Type B pancreatic cell (in vitro differentiated cells): ENCODE results near the gene S100A7. TPM values are rescaled to one million over a fixed set of nuclear protein-coding genes. Genes with fewer than 3 reads are reported as not detected.
A peak's percentile ranks its signal among the peaks of the same experiment; 100 is the strongest.

Experiments
- DNase-seq: peaks from one replicate; pipeline ENCODE4 v3.0.0; 2021; ENCODE audit warnings: mixed read lengths; ENCODE audit not compliant: unreplicated experiment; ENCODE audit errors: extremely low spot score
- H3K27ac Mint-ChIP-seq: 2 replicates; pipeline ENCODE4 v1.8.0; 2021; ENCODE audit warnings: mild to moderate bottlenecking, mixed read lengths
- H3K27me3 Mint-ChIP-seq: 2 replicates; pipeline ENCODE4 v1.8.0; 2021; ENCODE audit warnings: mixed read lengths
- H3K36me3 Mint-ChIP-seq: 2 replicates; pipeline ENCODE4 v1.8.0; 2021; ENCODE audit warnings: mixed read lengths
- H3K4me1 Mint-ChIP-seq: one replicate; pipeline ENCODE4 v1.8.0; 2021; ENCODE audit warnings: mixed read lengths; ENCODE audit not compliant: unreplicated experiment
- H3K4me3 Mint-ChIP-seq: 2 replicates; pipeline ENCODE4 v1.8.0; 2021; ENCODE audit warnings: mild to moderate bottlenecking, mixed read lengths
- H3K9me3 Mint-ChIP-seq: 2 replicates; pipeline ENCODE4 v1.8.0; 2021; ENCODE audit warnings: mixed read lengths
- total RNA-seq: library from RNA; stranded (reverse); gene quantifications from 2 replicates; pipeline ENCODE4 v1.2.1, GENCODE V29; 2021; ENCODE audit warnings: low replicate concordance
- TF ChIP-seq, protein P1 (sequence below): fragments of 200-600 bp; sonication (generic); conservative IDR thresholded peaks from 2 replicates; pipeline ENCODE4 v1.5.0; 2021; ENCODE audit warnings: antibody characterized with exemption, mild to moderate bottlenecking

Gene S100A7
- total RNA-seq, 1 donor from 2014 or later, result 6.2 TPM

GRCh38 chr1:153493343-153493960 lies 33.0 kb upstream of the S100A7 start:
- Mint-ChIP-seq H3K27me3 (peaks cover 3% of the 10 kb centered on the region), H3K27ac (peak overlapping the region; percentile 98), H3K4me3 (peak overlapping the region; percentile 75), H3K36me3 (no peaks in the 10 kb centered on the region), H3K4me1 (peaks cover 22% of the 10 kb centered on the region), H3K9me3 (no peaks in the 10 kb centered on the region)
- TF ChIP-seq, protein P1, sequence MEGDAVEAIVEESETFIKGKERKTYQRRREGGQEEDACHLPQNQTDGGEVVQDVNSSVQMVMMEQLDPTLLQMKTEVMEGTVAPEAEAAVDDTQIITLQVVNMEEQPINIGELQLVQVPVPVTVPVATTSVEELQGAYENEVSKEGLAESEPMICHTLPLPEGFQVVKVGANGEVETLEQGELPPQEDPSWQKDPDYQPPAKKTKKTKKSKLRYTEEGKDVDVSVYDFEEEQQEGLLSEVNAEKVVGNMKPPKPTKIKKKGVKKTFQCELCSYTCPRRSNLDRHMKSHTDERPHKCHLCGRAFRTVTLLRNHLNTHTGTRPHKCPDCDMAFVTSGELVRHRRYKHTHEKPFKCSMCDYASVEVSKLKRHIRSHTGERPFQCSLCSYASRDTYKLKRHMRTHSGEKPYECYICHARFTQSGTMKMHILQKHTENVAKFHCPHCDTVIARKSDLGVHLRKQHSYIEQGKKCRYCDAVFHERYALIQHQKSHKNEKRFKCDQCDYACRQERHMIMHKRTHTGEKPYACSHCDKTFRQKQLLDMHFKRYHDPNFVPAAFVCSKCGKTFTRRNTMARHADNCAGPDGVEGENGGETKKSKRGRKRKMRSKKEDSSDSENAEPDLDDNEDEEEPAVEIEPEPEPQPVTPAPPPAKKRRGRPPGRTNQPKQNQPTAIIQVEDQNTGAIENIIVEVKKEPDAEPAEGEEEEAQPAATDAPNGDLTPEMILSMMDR, result no peak
- no peak for DNase-seq

DNA sequence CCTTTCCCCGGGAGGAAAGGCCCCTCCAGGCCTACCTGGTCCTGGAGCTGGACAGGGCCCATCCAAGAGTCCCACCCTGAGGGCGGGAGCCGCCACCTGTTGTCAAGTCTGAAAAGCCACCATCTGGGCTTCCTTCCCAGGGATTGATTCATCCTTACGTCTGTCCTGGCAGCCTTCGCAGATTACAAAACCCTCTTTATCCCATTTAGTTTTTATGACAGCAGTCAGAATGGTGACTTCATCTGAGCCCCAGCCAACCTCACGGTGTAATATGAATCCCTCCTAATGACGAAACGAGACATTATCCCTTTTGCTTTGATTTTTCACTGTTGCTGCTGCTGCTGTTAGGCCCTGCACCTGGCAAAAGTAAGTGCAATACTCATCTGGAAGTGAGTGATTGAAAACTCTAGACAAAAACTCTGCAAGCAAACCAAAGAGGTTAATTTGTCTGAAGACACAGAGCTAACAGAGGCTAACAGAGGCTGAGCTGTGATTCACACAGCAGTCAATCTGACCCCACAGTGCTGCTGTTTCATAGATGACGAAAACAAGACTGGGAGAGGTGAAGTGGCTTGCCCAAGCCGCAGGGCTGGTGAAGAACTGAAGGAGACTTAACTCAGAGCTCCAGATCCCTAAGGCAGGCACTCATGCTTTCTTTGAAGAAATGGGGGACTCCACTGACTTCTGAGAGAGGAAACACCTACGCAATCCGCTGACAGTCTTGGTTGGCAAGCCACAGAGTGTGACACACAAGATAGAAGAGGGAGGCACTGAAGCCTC lies 30.0 kb upstream of the S100A7 start:
- peak overlapping the region; percentile 98 for H3K27ac Mint-ChIP-seq
- H3K9me3 Mint-ChIP-seq, result no peaks in the 10 kb centered on the region
- no peaks in the 10 kb centered on the region for H3K36me3 Mint-ChIP-seq
- no peak for DNase-seq
- peaks cover 22% of the 10 kb centered on the region for H3K4me1 Mint-ChIP-seq
- H3K27me3 Mint-ChIP-seq, result peaks cover 4% of the 10 kb centered on the region
- TF ChIP-seq, protein P1, result no peak
- H3K4me3 Mint-ChIP-seq, result peak overlapping the region; percentile 38

GRCh38 chr1:153488731-153489130 lies 28.3 kb upstream of the S100A7 start:
- Mint-ChIP-seq H3K27ac (no peak overlapping the region), H3K9me3 (no peaks in the 10 kb centered on the region), H3K27me3 (peaks cover 4% of the 10 kb centered on the region), H3K36me3 (no peaks in the 10 kb centered on the region), H3K4me1 (peaks cover 15% of the 10 kb centered on the region), H3K4me3 (no peak overlapping the region)
- DNase-seq, result no peak
- TF ChIP-seq, protein P1, result no peak

GRCh38 chr1:153487707-153488106 lies 27.3 kb upstream of the S100A7 start:
- peak overlapping the region; percentile 27 for H3K27ac Mint-ChIP-seq
- no peaks in the 10 kb centered on the region for H3K36me3 Mint-ChIP-seq
- DNase-seq, result no peak
- TF ChIP-seq, protein P1, result no peak
- H3K9me3 Mint-ChIP-seq, result no peaks in the 10 kb centered on the region
- peaks cover 9% of the 10 kb centered on the region for H3K4me1 Mint-ChIP-seq
- H3K4me3 Mint-ChIP-seq, result no peak overlapping the region
- peaks cover 4% of the 10 kb centered on the region for H3K27me3 Mint-ChIP-seq

GRCh38 chr1:153485863-153486262 lies 25.4 kb upstream of the S100A7 start:
- TF ChIP-seq, protein P1, result no peak
- Mint-ChIP-seq H3K27ac (no peak overlapping the region), H3K27me3 (peaks cover 4% of the 10 kb centered on the region), H3K4me1 (peaks cover 9% of the 10 kb centered on the region), H3K4me3 (no peak overlapping the region), H3K9me3 (no peaks in the 10 kb centered on the region), H3K36me3 (no peaks in the 10 kb centered on the region)
- no peak for DNase-seq
